KOPT-K1 (cell line): ENCODE results near the gene TTC28.

Experiments
- H3K27ac ChIP-seq: fragments of 200-600 bp; sonication (generic); 2 replicates; pipeline ENCODE4 v1.5.1; 2016; ENCODE audit warnings: antibody characterized with exemption, mild to moderate bottlenecking, low read depth, low read length; ENCODE audit not compliant: poor library complexity, severe bottlenecking
- H3K36me3 ChIP-seq: fragments of 200-600 bp; sonication (generic); 2 replicates; pipeline ENCODE4 v1.5.1; 2017; ENCODE audit warnings: antibody characterized with exemption, mild to moderate bottlenecking, low read length, moderate library complexity; ENCODE audit not compliant: insufficient read depth
- H3K9me3 ChIP-seq: fragments of 200-600 bp; sonication (generic); 2 replicates; pipeline ENCODE4 v1.5.1; 2017; ENCODE audit warnings: antibody characterized with exemption, low read length, mild to moderate bottlenecking; ENCODE audit not compliant: insufficient read depth, poor library complexity, severe bottlenecking

Gene TTC28

GRCh38 chr22:28299753-28300152 is 379.9 kb downstream of the TTC28 start:
- H3K9me3 ChIP-seq: no peaks in the 10 kb centered on the region
- no peaks in the 10 kb centered on the region for H3K36me3 ChIP-seq
- H3K27ac ChIP-seq: no peak overlapping the region

GRCh38 chr22:28299309-28299708 is 380.3 kb downstream of the TTC28 start:
- H3K9me3 ChIP-seq: no peaks in the 10 kb centered on the region
- H3K27ac ChIP-seq: no peak overlapping the region
- no peaks in the 10 kb centered on the region for H3K36me3 ChIP-seq

- Histone ChIP-seq H3K36me3 (no peaks in the 10 kb centered on the region), H3K27ac (no peak overlapping the region)
These were observed 382.1 kb downstream of the TTC28 start for GRCh38 chr22:28297504-28297903.

GRCh38 chr22:28296452-28296851 is 383.2 kb downstream of the TTC28 start:
- no peak overlapping the region for H3K27ac ChIP-seq
- no peaks in the 10 kb centered on the region for H3K9me3 ChIP-seq
- no peaks in the 10 kb centered on the region for H3K36me3 ChIP-seq

More at GRCh38 chr22:28297504-28297903, 382.1 kb downstream of the TTC28 start:
- H3K9me3 ChIP-seq: no peaks in the 10 kb centered on the region

GRCh38 chr22:28283068-28283654 is 396.5 kb downstream of the TTC28 start:
- Histone ChIP-seq H3K27ac (no peak overlapping the region), H3K36me3 (no peaks in the 10 kb centered on the region), H3K9me3 (no peaks in the 10 kb centered on the region)

- H3K27ac ChIP-seq: no peak overlapping the region
- no peaks in the 10 kb centered on the region for H3K9me3 ChIP-seq
- no peaks in the 10 kb centered on the region for H3K36me3 ChIP-seq
These were observed 397.1 kb downstream of the TTC28 start for GRCh38 chr22:28282405-28283067.

GRCh38 chr22:28279888-28280287 is 399.8 kb downstream of the TTC28 start:
- H3K27ac ChIP-seq: no peak overlapping the region
- H3K36me3 ChIP-seq: no peaks in the 10 kb centered on the region
- H3K9me3 ChIP-seq: no peaks in the 10 kb centered on the region

- Histone ChIP-seq H3K9me3 (no peaks in the 10 kb centered on the region), H3K27ac (no peak overlapping the region), H3K36me3 (no peaks in the 10 kb centered on the region)
These were observed 410.4 kb downstream of the TTC28 start for GRCh38 chr22:28269277-28269676.

GRCh38 chr22:28268850-28269249 is 410.8 kb downstream of the TTC28 start:
- H3K36me3 ChIP-seq: no peaks in the 10 kb centered on the region
- no peaks in the 10 kb centered on the region for H3K9me3 ChIP-seq
- H3K27ac ChIP-seq: no peak overlapping the region

- Histone ChIP-seq H3K9me3 (no peaks in the 10 kb centered on the region), H3K27ac (no peak overlapping the region), H3K36me3 (no peaks in the 10 kb centered on the region)
These were observed 411.5 kb downstream of the TTC28 start for GRCh38 chr22:28268171-28268570.

- Histone ChIP-seq H3K27ac (no peak overlapping the region), H3K36me3 (no peaks in the 10 kb centered on the region), H3K9me3 (no peaks in the 10 kb centered on the region)
These were observed 419.0 kb downstream of the TTC28 start for GRCh38 chr22:28260619-28261018.

GRCh38 chr22:28259774-28260312 is 419.8 kb downstream of the TTC28 start:
- no peaks in the 10 kb centered on the region for H3K9me3 ChIP-seq
- H3K27ac ChIP-seq: no peak overlapping the region
- H3K36me3 ChIP-seq: no peaks in the 10 kb centered on the region

GRCh38 chr22:28254396-28254795 is 425.2 kb downstream of the TTC28 start:
- Histone ChIP-seq H3K9me3 (no peaks in the 10 kb centered on the region), H3K27ac (no peak overlapping the region), H3K36me3 (no peaks in the 10 kb centered on the region)

GRCh38 chr22:28252539-28252938 is 427.1 kb downstream of the TTC28 start:
- H3K9me3 ChIP-seq: no peaks in the 10 kb centered on the region
- H3K36me3 ChIP-seq: no peaks in the 10 kb centered on the region
- no peak overlapping the region for H3K27ac ChIP-seq

- no peaks in the 10 kb centered on the region for H3K9me3 ChIP-seq
- no peak overlapping the region for H3K27ac ChIP-seq
- no peaks in the 10 kb centered on the region for H3K36me3 ChIP-seq
These were observed 429.5 kb downstream of the TTC28 start for GRCh38 chr22:28250036-28250695.
